Uterus (tissue), 4 donors: ENCODE data around the gene MCAT. TPM values are rescaled to one million over a fixed set of nuclear protein-coding genes. Genes with fewer than 3 reads are reported as not detected.

Experiments
- DNase-seq, 2 donors: peaks; one replicate each; pipeline ENCODE4 v3.0.0-alpha.2; 2019 to 2020
- H3K27ac ChIP-seq, 2 donors: fragments of 200-600 bp; sonication (generic); 1 replicate in 1 of 2; 2 replicates in 1 of 2; pipeline ENCODE4 v1.5.1; 2016 to 2018
- H3K27me3 ChIP-seq, 2 donors: fragments of 200-600 bp; sonication (generic); one replicate each; pipeline ENCODE4 v1.5.1; 2018 to 2019; ENCODE audit warnings: control low read depth in 1 of 2
- H3K36me3 ChIP-seq, 2 donors: fragments of 200-600 bp; sonication (generic); one replicate each; pipeline ENCODE4 v1.5.1; 2019; ENCODE audit warnings: control low read depth in 1 of 2
- H3K4me1 ChIP-seq, 2 donors: fragments of 200-600 bp; sonication (generic); one replicate each; pipeline ENCODE4 v1.5.1; 2018 to 2019; ENCODE audit warnings: control low read depth in 1 of 2
- H3K4me3 ChIP-seq, 2 donors: fragments of 200-600 bp; sonication (generic); 1 replicate in 1 of 2; 2 replicates in 1 of 2; pipeline ENCODE4 v1.5.1; 2018 to 2019; ENCODE audit warnings: mild to moderate bottlenecking in 1 of 2
- H3K9me3 ChIP-seq, 2 donors: fragments of 200-600 bp; sonication (generic); one replicate each; pipeline ENCODE4 v1.5.1; 2019; ENCODE audit warnings: control low read depth in 1 of 2
- CTCF ChIP-seq, 4 experiments: fragments of 200-600 bp in 2 of 4; fragments of 450-650 bp in 2 of 4; sonication (generic) in 2 of 4; IDR thresholded peaks; one replicate each; pipeline ENCODE4 v1.5.1; 2016 to 2019; ENCODE audit warnings: antibody characterized with exemption in 4 of 4, mild to moderate bottlenecking in 2 of 4, moderate library complexity in 1 of 4
- POLR2A ChIP-seq, 2 donors: fragments of 450-650 bp; IDR thresholded peaks; one replicate each; pipeline ENCODE4 v1.6.1; 2016; ENCODE audit warnings: antibody characterized with exemption in 2 of 2, mild to moderate bottlenecking in 1 of 2, moderate library complexity in 1 of 2
- intact Hi-C: fragments of 100-400 bp; cut with DNase I; formaldehyde crosslinking; loops from one replicate; pipeline ENCODE4 v1.15.1; 2023; ENCODE audit warnings: low total_unique reads
- total RNA-seq, 4 donors: library from RNA; depleted of rRNA in 3 of 4; stranded (reverse); fragments of >200 nt in 3 of 4; gene quantifications; one replicate each; pipeline versions ENCODE4 v1.1.0 to v1.2.4, GENCODE V29; 2014 to 2023
- donor health status: DM: yes; HTN: yes; CAD: no.

MCAT gene
- total RNA-seq, 4 donors from 2014 or later, result 7.6 to 102 (median 17.6) TPM

GRCh38 chr22:43136801-43137200, 6.4 kb downstream of the MCAT start:
- Histone ChIP-seq H3K4me1 (peaks cover 0 to 4% of the 10 kb centered on the region in 2 donors), H3K4me3 (no peak overlapping the region), H3K27ac (peak overlapping the region in 1 of 2 donors; percentile 5), H3K9me3 (no peaks in the 10 kb centered on the region), H3K36me3 (no peaks in the 10 kb centered on the region), H3K27me3 (no peaks in the 10 kb centered on the region)
- DNase-seq, result no peak
- TF ChIP-seq CTCF (IDR thresholded peaks at IDR 0.05), result no peak
- no peak for TF ChIP-seq POLR2A (IDR thresholded peaks at IDR 0.05)
- intact Hi-C loops, result no loop called here

- H3K36me3 ChIP-seq, result no peaks in the 10 kb centered on the region
- H3K4me1 ChIP-seq, result no peaks in the 10 kb centered on the region
- H3K27ac ChIP-seq, result peak overlapping the region in 1 of 2 donors; percentile 5
- H3K4me3 ChIP-seq, result no peak overlapping the region
- TF ChIP-seq POLR2A (IDR thresholded peaks at IDR 0.05), result no peak
- peak in 2 of 4 experiments; percentile 23 to 49 for TF ChIP-seq CTCF (IDR thresholded peaks at IDR 0.05)
- H3K9me3 ChIP-seq, result no peaks in the 10 kb centered on the region
- no peaks in the 10 kb centered on the region for H3K27me3 ChIP-seq
- intact Hi-C loops, result no loop called here
- no peak for DNase-seq
Measured at GRCh38 chr22:43136255-43136654, 6.9 kb downstream of the MCAT start.

- intact Hi-C loops, result no loop called here
- TF ChIP-seq POLR2A (IDR thresholded peaks at IDR 0.05) (no peak), CTCF (IDR thresholded peaks at IDR 0.05) (no peak)
- Histone ChIP-seq H3K9me3 (no peaks in the 10 kb centered on the region), H3K27me3 (no peaks in the 10 kb centered on the region), H3K4me3 (no peak overlapping the region), H3K27ac (no peak overlapping the region), H3K4me1 (no peaks in the 10 kb centered on the region), H3K36me3 (no peaks in the 10 kb centered on the region)
- DNase-seq, result no peak
Measured at GRCh38 chr22:43135565-43135964, 7.6 kb downstream of the MCAT start.

- intact Hi-C loops, result no loop called here
- TF ChIP-seq CTCF (IDR thresholded peaks at IDR 0.05) (no peak), POLR2A (IDR thresholded peaks at IDR 0.05) (no peak)
Measured at GRCh38 chr22:43134553-43134952, 8.6 kb downstream of the MCAT start.

GRCh38 chr22:43133401-43133800, 9.8 kb downstream of the MCAT start:
- no peaks in the 10 kb centered on the region for H3K27me3 ChIP-seq
- no peaks in the 10 kb centered on the region for H3K9me3 ChIP-seq
- no peak overlapping the region for H3K4me3 ChIP-seq
- H3K36me3 ChIP-seq, result no peaks in the 10 kb centered on the region
- no peak overlapping the region for H3K27ac ChIP-seq
- no peaks in the 10 kb centered on the region for H3K4me1 ChIP-seq
- DNase-seq, result no peak
- intact Hi-C loops, result no loop called here
- TF ChIP-seq CTCF (IDR thresholded peaks at IDR 0.05), result no peak
- TF ChIP-seq POLR2A (IDR thresholded peaks at IDR 0.05), result no peak

More at GRCh38 chr22:43134553-43134952, 8.6 kb downstream of the MCAT start:
- H3K36me3 ChIP-seq, result no peaks in the 10 kb centered on the region
- H3K27ac ChIP-seq, result no peak overlapping the region
- H3K4me3 ChIP-seq, result no peak overlapping the region
- no peaks in the 10 kb centered on the region for H3K27me3 ChIP-seq
- H3K9me3 ChIP-seq, result no peaks in the 10 kb centered on the region
- H3K4me1 ChIP-seq, result no peaks in the 10 kb centered on the region
- no peak for DNase-seq
